Measurements from ENCODE around the gene PAX8.
"Not testable (repeated sequence)": the region's sequence is repeated elsewhere in the genome, so short reads cannot be mapped to it uniquely, and the experiment has no call there.

Gene PAX8

GRCh38 chr2:113236367-113237159 is 42.2 kb downstream of the PAX8 start:
- DNase-seq: no peak

- DNase-seq: not testable (repeated sequence)
These were observed 43.1 kb downstream of the PAX8 start for GRCh38 chr2:113235347-113236226.

DNA sequence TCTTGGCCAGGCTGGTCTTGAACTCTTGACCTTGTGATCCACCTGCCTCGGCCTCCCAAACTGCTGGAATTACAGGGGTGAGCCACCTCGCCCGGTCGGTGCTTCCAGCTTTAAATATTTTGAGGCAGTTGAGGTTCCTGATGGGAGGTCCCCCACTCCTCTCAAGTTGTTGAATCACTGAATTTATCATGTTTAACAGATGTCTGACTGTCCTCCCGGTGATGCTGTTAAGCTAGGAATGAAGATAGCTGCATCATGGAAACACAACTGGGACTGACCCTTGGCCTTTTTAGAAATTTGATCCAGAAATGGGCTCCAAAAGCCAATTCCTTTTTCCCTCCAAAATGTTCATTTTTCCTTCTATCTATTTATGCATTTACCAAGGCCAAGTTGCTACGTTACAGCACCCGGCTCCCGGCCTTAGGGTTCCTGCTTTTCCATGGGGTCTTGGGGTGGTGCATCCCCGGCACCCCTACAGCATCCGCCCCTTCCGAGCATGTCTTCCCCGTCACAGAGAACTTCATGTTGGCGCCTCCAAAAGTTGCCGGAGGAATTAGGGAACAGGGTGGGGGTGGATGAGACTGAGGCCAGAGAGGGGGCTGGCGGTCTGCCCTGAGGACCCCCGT is 43.9 kb downstream of the PAX8 start:
- DNase-seq: no peak

GRCh38 chr2:113233593-113234550 is 44.8 kb downstream of the PAX8 start:
- no peak for DNase-seq

- DNase-seq: no peak
These were observed 46.0 kb downstream of the PAX8 start for GRCh38 chr2:113232740-113233139.

- DNase-seq: no peak
These were observed 46.6 kb downstream of the PAX8 start for GRCh38 chr2:113232123-113232522.

- no peak for DNase-seq
These were observed 47.7 kb downstream of the PAX8 start for GRCh38 chr2:113231064-113231463.

DNA sequence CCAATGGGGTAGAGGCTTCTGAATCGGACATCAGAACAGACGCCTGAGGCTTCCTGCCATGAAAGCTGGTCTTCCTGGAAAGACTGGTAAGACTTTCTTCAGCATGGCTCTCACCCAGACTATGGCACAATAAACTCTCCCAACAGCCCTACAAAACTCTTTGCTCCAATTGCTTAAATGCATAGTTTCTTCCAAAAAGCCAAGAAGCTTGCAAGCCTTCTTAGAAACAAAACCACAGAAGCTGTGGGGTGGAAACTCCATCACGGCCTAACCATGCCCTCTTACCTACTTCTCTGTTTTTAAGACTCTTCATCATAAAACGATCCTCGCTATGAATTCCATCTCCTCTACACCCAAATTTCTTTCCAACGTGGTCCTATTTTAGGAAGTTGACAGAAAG is 48.2 kb downstream of the PAX8 start:
- no peak for DNase-seq

GRCh38 chr2:113229795-113230194 is 48.9 kb downstream of the PAX8 start:
- DNase-seq: no peak

GRCh38 chr2:113228991-113229716 is 49.6 kb downstream of the PAX8 start:
- DNase-seq: no peak

DNA sequence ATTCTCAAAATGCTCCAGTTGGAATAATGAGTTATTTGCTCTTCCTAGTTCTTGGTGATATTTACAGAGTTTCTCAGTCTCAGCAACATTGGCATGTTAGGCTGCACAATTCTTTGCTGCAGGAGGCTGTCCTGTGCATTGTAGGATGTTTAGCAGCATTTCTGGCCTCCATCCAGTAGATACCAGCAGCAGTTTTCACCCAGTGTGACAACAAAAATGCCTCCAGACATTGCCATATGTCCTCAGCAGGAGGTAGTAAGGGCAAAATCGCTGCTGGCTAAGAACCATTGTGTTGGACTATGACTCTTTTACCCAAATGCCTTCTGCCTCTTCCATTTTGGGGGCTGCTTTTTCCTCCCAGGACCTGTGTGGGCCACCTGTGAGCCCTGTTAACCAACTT is 50.4 kb downstream of the PAX8 start:
- no peak for DNase-seq

DNA sequence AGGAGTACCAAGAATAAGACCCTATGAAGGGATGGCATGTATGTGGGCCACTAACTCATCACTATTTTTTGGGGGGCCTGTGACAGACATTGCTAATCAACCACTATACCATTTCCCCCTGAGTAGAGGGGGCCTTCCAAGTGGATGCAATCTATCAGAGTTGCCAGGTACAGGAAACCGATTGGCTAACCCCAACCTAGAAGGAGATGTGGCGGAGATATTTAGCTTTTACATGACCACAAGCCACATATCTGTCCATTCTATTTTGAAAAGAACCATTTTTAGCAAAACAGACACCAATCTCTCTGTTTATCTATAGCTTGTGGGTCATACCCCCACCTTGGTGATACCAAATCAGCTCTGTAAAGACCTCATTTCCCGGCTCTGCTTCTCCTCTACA is 51.0 kb downstream of the PAX8 start:
- no peak for DNase-seq

DNA sequence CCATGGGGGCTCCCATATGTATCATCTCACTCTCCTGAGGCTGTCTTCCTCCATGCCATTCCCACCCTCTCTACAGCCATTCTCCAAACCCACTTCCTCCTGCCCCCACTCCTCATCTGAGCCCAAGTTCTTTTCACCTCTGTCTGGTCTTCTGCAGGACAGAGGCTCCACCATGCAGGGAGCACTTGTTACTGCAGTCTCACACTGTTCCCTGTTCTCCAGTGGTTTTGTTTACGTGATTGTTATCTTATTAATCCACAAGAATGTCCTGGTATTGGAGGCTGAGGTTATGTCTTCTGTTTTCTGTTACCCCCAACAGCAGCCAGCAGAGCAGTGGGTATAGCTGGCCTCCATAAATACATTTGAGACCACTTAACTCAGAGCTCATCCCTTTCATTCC is 51.4 kb downstream of the PAX8 start:
- DNase-seq: no peak

- DNase-seq: no peak
These were observed 52.3 kb downstream of the PAX8 start for GRCh38 chr2:113226462-113226861.

- DNase-seq: peak; percentile 54
These were observed 53.2 kb downstream of the PAX8 start for GRCh38 chr2:113225263-113226259.

DNA sequence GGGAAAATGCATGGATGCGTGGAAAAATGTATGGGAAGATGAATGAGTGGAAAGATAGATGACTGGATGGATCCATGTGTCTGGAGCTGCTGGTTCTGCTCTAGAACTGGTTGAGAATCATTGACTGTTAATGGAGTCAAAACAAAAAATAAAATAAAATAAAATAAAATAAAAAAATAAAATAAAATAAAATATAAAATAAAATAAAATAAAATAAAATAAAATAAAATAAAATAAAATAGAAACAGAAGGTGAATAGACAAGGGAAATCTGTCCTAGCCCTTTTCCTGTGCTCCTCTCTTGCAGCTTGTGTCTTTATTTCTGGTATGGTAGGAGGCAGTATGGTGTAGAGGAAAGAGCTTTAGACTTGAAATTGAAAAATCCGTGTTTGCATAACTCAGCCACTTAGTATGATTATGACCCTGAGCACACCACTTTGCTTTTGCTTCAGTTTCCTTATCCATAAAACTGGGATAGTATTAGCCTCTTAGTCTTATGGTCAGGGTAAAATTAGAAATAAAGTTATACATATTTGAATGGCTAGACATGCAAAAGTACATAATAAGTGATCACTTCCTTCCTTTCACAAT is 54.0 kb downstream of the PAX8 start:
- no peak for DNase-seq

DNA sequence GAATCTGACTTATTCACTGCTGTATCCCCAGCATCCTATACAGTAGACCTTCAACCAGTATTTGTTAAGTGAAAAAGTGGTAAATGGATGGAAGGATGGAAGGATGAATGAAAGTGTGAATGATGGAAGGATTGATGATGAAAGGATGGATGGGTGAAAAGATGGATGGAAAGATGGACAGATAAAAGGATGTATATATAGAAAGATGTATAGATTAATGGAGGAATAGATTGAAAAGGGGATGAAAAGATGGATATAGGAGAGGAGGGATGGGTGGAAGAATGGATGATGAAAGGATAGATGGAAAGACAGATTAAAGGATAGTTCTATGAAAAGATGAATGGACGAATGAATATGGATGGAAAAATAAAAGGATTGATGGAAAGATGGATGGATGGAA is 54.9 kb downstream of the PAX8 start:
- no peak for DNase-seq

GRCh38 chr2:113221846-113222245 is 56.9 kb downstream of the PAX8 start:
- no peak for DNase-seq

DNA sequence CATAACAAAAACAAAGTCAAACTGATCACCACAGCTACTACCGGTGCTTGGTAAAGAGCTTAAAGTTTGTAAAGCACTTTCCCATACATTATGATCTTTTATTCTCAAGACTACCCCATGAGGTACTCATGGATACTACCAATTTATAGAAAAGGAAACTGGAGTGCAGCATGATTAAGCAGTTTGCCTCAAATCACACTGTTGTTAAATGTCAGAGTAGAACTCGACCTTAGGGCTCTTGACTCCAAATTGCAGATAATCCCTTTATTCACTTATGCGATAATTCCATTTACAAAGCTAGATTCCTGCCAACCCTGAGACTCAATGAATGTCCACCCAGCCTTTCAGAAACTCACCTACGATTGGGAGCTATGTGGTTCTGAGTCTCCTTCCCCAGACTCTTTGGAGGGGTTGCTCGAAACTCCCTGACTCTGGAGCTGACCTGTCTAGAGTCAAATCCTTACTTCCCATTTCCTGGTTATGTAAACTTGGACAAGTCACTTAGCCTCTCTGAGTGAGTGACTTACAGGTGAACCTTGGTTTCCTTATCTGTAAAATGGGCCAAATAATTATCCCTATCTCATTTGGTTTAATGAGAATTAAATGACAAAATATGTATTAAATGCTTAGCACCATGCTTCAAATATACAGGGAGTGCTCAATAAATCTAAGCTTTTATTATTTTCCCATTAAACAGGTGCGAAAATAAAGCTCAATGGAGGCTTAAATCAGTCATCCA is 57.6 kb downstream of the PAX8 start:
- DNase-seq: no peak
